B cell (primary cell): Measurements from ENCODE around the gene ZNF254. TPM values are rescaled to one million over a fixed set of nuclear protein-coding genes. Genes with fewer than 3 reads are reported as not detected.

Experiments
- ATAC-seq: fragments of 200-7000 bp; cut with Tn5 transposase; one replicate; pipeline ENCODE4 v1.10.0; 2021; ENCODE audit warnings: low read depth, mild to moderate bottlenecking, moderate number of reproducible peaks, moderate library complexity
- CTCF ChIA-PET: fragments of 350-600 bp; sonication (Branson Sonifier 250); formaldehyde crosslinking; loops from one replicate; lab custom pipeline; 2021; ENCODE audit warnings: antibody characterized with exemption, inconsistent platforms; lab: Charles Lee
- POLR2A ChIA-PET: fragments of 350-600 bp; sonication (Branson Sonifier 250); formaldehyde crosslinking; loops from one replicate; lab custom pipeline; 2021; ENCODE audit warnings: antibody characterized with exemption; lab: Charles Lee
- DNase-seq: peaks from one replicate; pipeline ENCODE4 v3.0.0; 2013
- H2AFZ ChIP-seq: 2 replicates; pipeline ENCODE4 v1.6.1; 2012; ENCODE audit warnings: mild to moderate bottlenecking, low read depth, low read length; ENCODE audit not compliant: insufficient read depth, poor library complexity, severe bottlenecking
- H3K27ac ChIP-seq, 2 donors: 1 replicate in 1 of 2; 2 replicates in 1 of 2; pipeline ENCODE4 v1.5.1; 2012 to 2013; ENCODE audit warnings: low read length in 2 of 2, mild to moderate bottlenecking in 2 of 2, moderate library complexity in 1 of 2
- H3K27me3 ChIP-seq, 4 experiments: fragments of 200-600 bp in 1 of 4; sonication (generic) in 1 of 4; replicated peaks in 1 of 4; 1 replicate in 2 of 4; 2 replicates in 2 of 4; pipeline versions ENCODE4 v1.6.1 to v1.7.0; 2013 to 2016; ENCODE audit warnings: low read length in 3 of 4, mild to moderate bottlenecking in 2 of 4, mixed read lengths in 1 of 4, moderate library complexity in 1 of 4; ENCODE audit not compliant: insufficient read depth in 4 of 4, control insufficient read depth in 3 of 4; ENCODE audit errors: control extremely low read depth in 1 of 4
- H3K36me3 ChIP-seq, 2 experiments: replicated peaks in 1 of 2; 1 replicate in 1 of 2; 2 replicates in 1 of 2; pipeline versions ENCODE4 v1.6.1 to v1.7.1; 2013; ENCODE audit warnings: low read length in 1 of 2; ENCODE audit not compliant: insufficient read depth in 2 of 2, control insufficient read depth in 1 of 2; ENCODE audit errors: control extremely low read depth in 1 of 2, extremely low read depth in 1 of 2
- H3K4me1 ChIP-seq, 2 donors: fragments of 200-600 bp in 1 of 2; sonication (generic) in 1 of 2; 1 replicate in 1 of 2; 2 replicates in 1 of 2; pipeline versions ENCODE4 v1.5.1 to v1.6.1; 2013 to 2017; ENCODE audit warnings: low read length in 2 of 2; ENCODE audit not compliant: control insufficient read depth in 2 of 2, insufficient read depth in 2 of 2
- H3K4me2 ChIP-seq: replicated peaks from 2 replicates; pipeline ENCODE3; 2012; ENCODE audit warnings: mild to moderate bottlenecking, low read depth, low read length; ENCODE audit not compliant: poor library complexity, severe bottlenecking
- H3K4me3 ChIP-seq, 5 experiments: fragments of 200-600 bp in 1 of 5; sonication (generic) in 1 of 5; 1 replicate in 3 of 5; 2 replicates in 2 of 5; pipeline versions ENCODE4 v1.5.1 to v1.7.0; 2011 to 2016; ENCODE audit warnings: low read length in 4 of 5, mild to moderate bottlenecking in 4 of 5, low read depth in 2 of 5, control low read depth in 1 of 5, moderate library complexity in 1 of 5; ENCODE audit not compliant: insufficient read depth in 1 of 5; ENCODE audit errors: control extremely low read depth in 1 of 5, extremely low read depth in 1 of 5
- H3K79me2 ChIP-seq: fragments of 200-600 bp; sonication (generic); one replicate; pipeline ENCODE4 v1.6.0; 2016; ENCODE audit warnings: low read length; ENCODE audit not compliant: control insufficient read depth, insufficient read depth
- H3K9ac ChIP-seq: fragments of 200-600 bp; sonication (generic); 2 replicates; pipeline ENCODE4 v1.6.1; 2017; ENCODE audit warnings: mild to moderate bottlenecking, low read length, moderate library complexity
- H3K9me3 ChIP-seq, 3 donors: one replicate each; pipeline versions ENCODE4 v1.6.1 to v1.7.1; 2013; ENCODE audit warnings: low read length in 2 of 3; ENCODE audit not compliant: control insufficient read depth in 2 of 3, insufficient read depth in 1 of 3; ENCODE audit errors: control extremely low read depth in 1 of 3
- H4K20me1 ChIP-seq: 2 replicates; pipeline ENCODE4 v1.6.0; 2012; ENCODE audit warnings: mild to moderate bottlenecking, low read length; ENCODE audit not compliant: insufficient read depth, control insufficient read depth, poor library complexity, severe bottlenecking
- H3K27ac Mint-ChIP-seq: one replicate; pipeline ENCODE4 v1.8.0; 2021; ENCODE audit warnings: mixed read lengths
- H3K27me3 Mint-ChIP-seq: one replicate; pipeline ENCODE4 v1.8.0; 2021; ENCODE audit warnings: mixed read lengths
- H3K4me1 Mint-ChIP-seq: one replicate; pipeline ENCODE4 v1.8.0; 2021; ENCODE audit warnings: mixed read lengths
- H3K4me3 Mint-ChIP-seq: one replicate; pipeline ENCODE4 v1.8.0; 2021; ENCODE audit warnings: mixed read lengths
- H3K9me3 Mint-ChIP-seq: one replicate; pipeline ENCODE4 v1.8.0; 2022; ENCODE audit warnings: mixed read lengths; ENCODE audit not compliant: insufficient read depth
- CTCF ChIP-seq: fragments of 200-600 bp; IDR thresholded peaks from one replicate; pipeline ENCODE4 v1.8.0; 2022; ENCODE audit warnings: antibody characterized with exemption, mild to moderate bottlenecking
- EZH2 ChIP-seq: IDR thresholded peaks from 2 replicates; pipeline ENCODE4 v1.6.1; 2012; ENCODE audit warnings: borderline replicate concordance, low read depth, mild to moderate bottlenecking, moderate library complexity, low read length; ENCODE audit not compliant: insufficient read depth, poor library complexity, severe bottlenecking
- WGBS: methylation state at CpG from one replicate; pipeline ENCODE4 v1.1.5; 2013; ENCODE audit warnings: missing lambda C conversion rate; ENCODE audit not compliant: insufficient coverage; 5-methylcytosine and 5-hydroxymethylcytosine counted together
- intact Hi-C: fragments of 100-400 bp; cut with micrococcal nuclease; formaldehyde crosslinking; loops from one replicate; pipeline ENCODE4 v1.10.0; 2022
- polyA plus RNA-seq: library from polyadenylated mRNA; depleted of rRNA; stranded (reverse); fragments of >200 nt; gene quantifications from 2 replicates; pipeline ENCODE4 v1.2.3, GENCODE V29; 2012
- total RNA-seq, 2 donors: library from RNA; stranded (reverse); fragments of 120-200 nt in 1 of 2; gene quantifications; 1 replicate in 1 of 2; 2 replicates in 1 of 2; pipeline versions ENCODE4 v1.2.3 to v1.2.4, GENCODE V29; 2013 to 2022

ZNF254 gene
- total and polyA plus RNA-seq, 2 donors (not counting 1 experiment from before 2014, with no cell fraction given): 4.2 to 28.8 TPM

GRCh38 chr19:24046550-24046949 lies 40.4 kb upstream of the ZNF254 start:
- peaks cover 0 to 41% of the 10 kb centered on the region in 2 experiments for H3K36me3 ChIP-seq
- POLR2A ChIA-PET: no interaction called here
- H3K79me2 ChIP-seq: no peaks in the 10 kb centered on the region
- H3K4me3 ChIP-seq: no peak overlapping the region
- no peak overlapping the region for H3K27ac ChIP-seq
- no peak overlapping the region for H2AFZ ChIP-seq
- no peaks in the 10 kb centered on the region for H3K27me3 ChIP-seq
- H3K27ac Mint-ChIP-seq: no peak overlapping the region
- ATAC-seq: no peak
- H3K27me3 Mint-ChIP-seq: no peaks in the 10 kb centered on the region
- no CpG with 5 or more reads among the region's 1 CpG for WGBS
- no peaks in the 10 kb centered on the region for H3K4me1 ChIP-seq
- H3K9ac ChIP-seq: no peak overlapping the region
- CTCF ChIA-PET: interaction anchor here (0.6 to 0.7 kb wide), 2 partner anchors 58 to 370 kb away, joined by 3 read pairs; no protein-coding TSS in a partner anchor
- no peak for TF ChIP-seq CTCF
- TF ChIP-seq EZH2: no peak
- intact Hi-C loops: no loop called here
- H3K9me3 Mint-ChIP-seq: no peaks in the 10 kb centered on the region
- no peak overlapping the region for H3K4me3 Mint-ChIP-seq
- no peak overlapping the region for H3K4me2 ChIP-seq
- no peak for DNase-seq
- H4K20me1 ChIP-seq: no peaks in the 10 kb centered on the region
- no peaks in the 10 kb centered on the region for H3K9me3 ChIP-seq
- H3K4me1 Mint-ChIP-seq: no peaks in the 10 kb centered on the region

- H3K27me3 ChIP-seq: no peaks in the 10 kb centered on the region
- H3K9me3 ChIP-seq: no peaks in the 10 kb centered on the region
- no peak for DNase-seq
- no peak overlapping the region for H3K4me3 Mint-ChIP-seq
- H3K27me3 Mint-ChIP-seq: no peaks in the 10 kb centered on the region
- CTCF ChIA-PET: no interaction called here
- 97% methylated on average over 9 of the region's 10 CpGs for WGBS
- ATAC-seq: no peak
- no peak overlapping the region for H3K4me3 ChIP-seq
- H3K36me3 ChIP-seq: peaks cover 4 to 50% of the 10 kb centered on the region in 2 experiments
- H3K9me3 Mint-ChIP-seq: no peaks in the 10 kb centered on the region
- intact Hi-C loops: no loop called here
- no peak overlapping the region for H3K4me2 ChIP-seq
- no peak overlapping the region for H3K9ac ChIP-seq
- no peaks in the 10 kb centered on the region for H4K20me1 ChIP-seq
- H3K4me1 ChIP-seq: no peaks in the 10 kb centered on the region
- no peak overlapping the region for H3K27ac ChIP-seq
- TF ChIP-seq CTCF: no peak
- TF ChIP-seq EZH2: no peak
- H3K4me1 Mint-ChIP-seq: no peaks in the 10 kb centered on the region
- POLR2A ChIA-PET: no interaction called here
- H3K27ac Mint-ChIP-seq: no peak overlapping the region
- H2AFZ ChIP-seq: no peak overlapping the region
- no peaks in the 10 kb centered on the region for H3K79me2 ChIP-seq
Measured at GRCh38 chr19:24048261-24048660, 38.7 kb upstream of the ZNF254 start.
